H4 (cell line): ENCODE results near the gene METTL13. TPM values are rescaled to one million over a fixed set of nuclear protein-coding genes. Genes with fewer than 3 reads are reported as not detected.

Experiments
- DNase-seq: peaks from one replicate; pipeline ENCODE4 v3.0.0-alpha.2; 2015; ENCODE audit warnings: low spot score
- total RNA-seq: library from RNA; depleted of rRNA; stranded (reverse); fragments of >200 nt; shearing (Covaris generic); gene quantifications from 2 replicates; pipeline ENCODE4 v1.2.3, GENCODE V29; 2014; rRNA removed

The METTL13 gene
- 22.2 and 24.0 TPM in 2 replicates for total RNA-seq

- peak; percentile 99 for DNase-seq
Measured at GRCh38 chr1:171781176-171781875, at the start of gene METTL13. METTL13 (plus strand) TSS chr1:171781660; CDS start chr1:171781968, 308 bp downstream.

DNA sequence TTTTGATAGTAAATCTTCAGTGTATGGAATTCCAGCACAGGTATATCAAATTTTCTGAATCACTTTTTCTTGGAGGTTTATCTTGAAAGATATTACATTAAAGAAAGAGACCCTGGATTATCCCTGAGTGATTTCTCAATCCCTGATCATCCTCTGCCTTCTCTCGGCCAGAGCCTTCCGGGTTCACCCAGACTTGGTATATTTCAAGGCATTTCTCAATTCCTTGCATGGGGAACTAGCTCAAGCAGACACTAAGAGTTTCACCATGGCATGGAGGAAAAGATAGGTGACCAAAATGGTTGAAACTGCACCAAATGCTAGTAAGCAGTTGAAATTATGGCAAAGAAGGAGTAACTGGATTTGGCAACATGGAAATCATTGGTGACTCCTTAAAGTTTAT is 45.3 kb upstream of the METTL13 start:
- no peak for DNase-seq

DNA sequence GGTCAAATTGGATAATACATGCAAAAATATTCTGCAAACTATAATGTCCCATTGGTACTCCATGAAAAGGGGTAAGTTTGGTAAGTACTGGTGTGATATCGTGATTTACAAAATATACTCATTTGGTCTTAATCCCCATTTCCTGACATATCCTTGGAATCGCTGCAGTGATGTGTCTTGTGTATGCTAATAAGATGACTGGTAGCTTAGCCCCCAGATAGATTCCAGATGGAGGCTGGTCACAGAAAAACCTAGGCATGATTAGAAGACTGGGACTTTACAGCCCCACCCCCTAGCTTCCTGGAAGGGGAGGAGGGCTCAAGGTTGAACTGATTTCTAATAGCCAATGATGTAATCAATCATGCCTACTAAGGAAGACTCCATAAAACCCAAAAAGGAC is 42.5 kb upstream of the METTL13 start:
- DNase-seq = no peak

DNA sequence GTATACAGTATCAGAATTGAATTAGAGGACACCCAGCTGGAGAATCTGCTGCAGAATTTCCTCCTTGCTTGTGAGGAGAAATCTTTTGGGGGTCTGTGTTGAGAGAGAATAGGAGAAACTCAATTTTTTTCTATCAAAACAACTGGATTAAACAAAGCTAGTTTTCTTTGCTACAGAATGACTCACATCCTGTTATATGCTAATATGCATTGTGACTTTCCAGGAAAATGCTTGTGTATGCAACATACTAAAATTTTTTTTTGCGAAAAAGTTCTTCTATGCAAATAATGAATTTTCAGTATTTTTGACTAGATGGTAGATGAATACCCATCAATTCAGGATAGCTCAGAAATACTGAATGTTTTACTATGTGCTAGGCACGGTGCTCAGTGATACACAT is 41.8 kb upstream of the METTL13 start:
- DNase-seq = no peak

DNA sequence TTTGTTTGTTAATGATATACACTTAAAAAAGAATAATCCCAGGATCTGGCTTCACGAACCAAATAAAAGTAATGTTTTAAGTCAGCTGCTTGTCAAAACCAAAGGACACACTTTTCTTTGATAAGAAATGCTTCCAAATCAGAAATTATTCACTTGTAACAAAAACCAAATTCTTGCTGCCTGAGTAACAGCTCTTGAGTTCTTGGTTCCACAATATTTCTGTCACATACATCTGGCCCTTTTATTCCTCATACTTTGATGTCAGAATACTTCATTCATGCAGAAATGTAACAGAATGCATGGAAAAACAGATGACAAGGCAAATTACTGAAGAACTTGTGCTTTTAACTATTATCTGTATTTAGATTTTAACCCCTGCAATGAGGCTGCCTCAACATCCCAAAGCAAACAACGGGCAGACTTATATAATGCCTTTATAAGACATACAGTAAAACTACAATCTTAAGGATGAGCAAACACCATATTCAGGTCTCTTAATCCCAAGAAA is 41.0 kb upstream of the METTL13 start:
- DNase-seq = no peak

GRCh38 chr1:171740987-171741871 is 40.2 kb upstream of the METTL13 start:
- no peak for DNase-seq

DNA sequence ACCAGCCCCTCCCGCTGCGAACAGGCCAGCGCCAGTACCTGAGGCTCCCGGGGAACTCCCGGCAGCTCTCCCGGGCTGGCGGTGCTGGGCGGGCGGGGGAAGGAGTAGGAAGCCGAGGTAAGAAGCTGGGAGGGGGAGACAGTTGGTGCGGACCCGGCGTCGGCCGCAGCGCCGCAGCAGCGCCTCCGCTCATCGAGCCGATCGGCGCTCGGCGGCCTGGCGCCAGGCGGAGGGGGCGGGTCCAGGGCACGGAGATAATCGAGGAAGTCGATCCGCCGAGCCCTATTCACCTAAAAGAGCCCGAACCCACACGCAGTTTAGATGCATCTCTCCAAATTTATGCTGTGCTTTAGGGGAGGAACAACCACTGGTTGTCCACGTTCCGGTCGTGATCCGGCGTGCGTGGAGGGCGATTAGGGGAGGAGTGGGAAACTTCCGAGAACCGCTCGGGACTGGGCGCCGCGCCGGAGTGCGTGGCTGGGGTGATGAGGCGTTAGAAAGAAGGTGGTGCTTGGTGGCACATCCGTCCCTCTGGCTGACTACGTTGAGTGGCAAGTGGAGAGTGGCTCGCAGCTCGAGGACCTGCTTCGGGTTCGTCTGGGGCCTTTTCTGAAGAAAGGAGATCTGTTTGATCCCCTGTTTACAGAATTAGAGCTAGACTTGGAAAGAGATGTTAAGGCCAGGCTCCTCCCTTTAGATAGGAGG is 39.4 kb upstream of the METTL13 start, which contains the start of gene VAMP4:
TSS of gene VAMP4 (minus strand) at position 194 of the 705 bp plus-strand sequence. CDS start 3,651 bp downstream, outside the sequence.
- peak; percentile 70 for DNase-seq

DNA sequence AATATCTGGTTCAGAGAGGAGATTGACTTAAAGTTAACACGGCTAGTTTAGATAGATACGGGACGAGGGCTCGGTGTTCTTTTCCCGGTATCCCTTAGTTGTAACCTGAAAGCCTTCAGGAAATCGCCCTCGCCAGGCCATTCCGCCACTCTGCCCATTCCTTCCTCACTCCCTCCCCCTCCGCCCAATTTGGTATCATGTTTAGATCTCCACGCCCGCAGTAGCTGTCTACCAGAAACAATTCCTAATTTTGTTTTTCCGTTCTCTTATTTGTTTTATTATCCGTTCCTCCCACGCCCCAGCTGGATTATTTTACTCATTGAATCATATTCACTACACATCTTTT is 38.9 kb upstream of the METTL13 start:
- peak; percentile 26 for DNase-seq

DNA sequence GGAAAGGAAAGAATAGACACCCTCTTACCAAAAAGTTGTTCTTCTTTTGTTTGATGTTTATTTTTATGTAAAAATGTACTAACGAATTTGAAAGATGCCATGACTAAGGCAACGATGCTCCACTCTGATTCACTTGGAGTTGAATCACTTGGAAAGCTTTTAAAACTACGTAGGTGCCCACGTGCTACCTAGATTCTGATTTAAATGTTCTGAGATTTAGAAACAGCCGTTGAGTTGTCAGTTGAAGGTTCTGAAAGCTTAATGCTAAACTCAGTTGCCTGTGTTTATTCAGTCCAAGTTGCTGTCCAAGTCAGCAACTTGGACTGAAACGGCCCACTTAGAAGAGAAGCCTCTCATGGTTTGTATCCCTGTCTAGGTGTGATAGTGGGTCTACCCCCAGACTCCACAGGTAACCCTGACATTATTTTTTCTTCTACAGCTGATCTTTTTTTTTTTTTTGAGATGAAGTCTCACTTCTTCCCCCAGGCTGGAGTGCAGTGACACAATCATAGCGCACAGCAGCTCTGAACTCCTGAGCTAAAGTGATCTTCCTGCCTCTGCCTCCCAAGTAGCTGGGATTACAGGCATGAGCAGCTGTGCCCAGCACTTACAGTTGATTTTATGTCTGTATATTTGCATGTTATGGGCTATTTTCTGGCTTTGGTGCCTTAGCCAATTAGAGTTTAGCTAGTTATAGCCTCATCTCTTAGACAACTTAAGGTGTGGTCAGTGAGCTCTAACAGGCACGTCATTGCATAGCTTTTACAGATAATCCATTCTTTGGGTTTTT is 38.2 kb upstream of the METTL13 start:
- peak; percentile 26 for DNase-seq

DNA sequence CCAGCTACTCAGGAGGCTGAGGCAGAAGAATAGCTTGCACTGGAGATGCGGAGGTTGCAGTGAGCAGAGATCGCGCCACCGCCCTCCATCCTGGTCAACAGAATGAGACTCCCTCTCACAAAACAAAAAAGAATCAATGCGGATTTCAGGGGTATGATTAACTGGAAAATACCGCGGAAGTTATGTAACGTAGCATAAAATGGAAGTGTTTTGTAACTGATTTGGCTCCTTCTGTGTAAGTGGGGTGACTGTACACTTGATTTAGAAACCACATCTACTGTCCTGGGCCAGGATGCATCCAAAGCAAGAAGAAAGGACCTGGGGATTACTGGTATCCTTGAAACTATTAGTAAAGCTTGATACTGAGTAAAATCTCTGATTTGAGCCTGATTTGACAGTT is 36.5 kb upstream of the METTL13 start:
- DNase-seq = no peak

GRCh38 chr1:171748651-171749050 is 32.8 kb upstream of the METTL13 start:
- DNase-seq = no peak

DNA sequence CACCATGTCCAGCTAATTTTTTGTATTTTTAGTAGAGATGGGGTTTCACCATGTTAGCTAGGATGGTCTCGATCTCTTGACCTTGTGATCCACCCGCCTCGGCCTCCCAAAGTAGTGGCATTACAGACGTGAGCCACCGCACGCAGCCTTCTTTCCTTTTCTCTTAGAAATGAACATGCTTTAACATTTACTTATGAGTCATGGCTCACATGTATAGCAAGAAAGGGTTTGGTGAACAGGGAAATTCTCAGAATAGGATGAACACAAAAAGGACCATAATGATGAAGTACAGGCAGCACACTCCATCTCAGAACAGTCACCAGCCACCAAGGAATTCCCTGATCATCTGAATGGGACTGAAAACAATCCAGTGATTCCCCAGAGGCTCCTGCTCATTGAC is 30.2 kb upstream of the METTL13 start:
- DNase-seq = no peak

- no peak for DNase-seq
Measured at GRCh38 chr1:171753182-171753581, 28.3 kb upstream of the METTL13 start.

DNA sequence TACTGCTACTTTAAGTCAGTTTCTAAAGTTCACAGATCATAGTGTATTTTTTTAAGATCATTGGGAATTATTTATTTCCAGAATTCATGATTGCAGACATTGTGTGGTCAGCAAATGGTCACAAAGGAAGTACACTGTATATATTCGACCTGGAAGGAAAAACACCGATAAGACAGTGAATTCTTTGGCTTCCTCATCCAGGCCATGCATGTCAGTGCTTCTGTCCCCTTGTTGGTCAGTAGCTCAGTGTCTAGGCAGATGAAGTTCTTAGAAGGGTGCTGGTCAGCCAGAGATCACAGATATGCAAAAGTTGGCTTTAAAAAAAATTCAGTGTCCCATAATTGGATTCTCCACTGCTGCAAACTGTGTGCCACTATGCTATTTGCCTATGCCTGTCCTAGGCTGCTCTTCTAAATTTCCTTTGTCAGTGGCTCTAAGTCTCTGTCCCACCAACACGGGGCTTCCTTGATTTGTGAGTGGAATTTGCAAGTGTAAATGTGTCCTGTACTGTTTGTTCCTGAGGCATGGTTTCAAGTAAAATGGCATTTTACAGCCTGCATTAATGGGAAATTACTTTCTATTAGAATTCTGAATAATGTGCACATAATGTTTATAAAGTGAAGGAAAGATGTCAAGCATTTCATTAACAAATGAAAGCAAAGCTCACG is 27.6 kb upstream of the METTL13 start:
- no peak for DNase-seq

- DNase-seq = no peak
Measured at GRCh38 chr1:171754353-171754705, 27.1 kb upstream of the METTL13 start.

DNA sequence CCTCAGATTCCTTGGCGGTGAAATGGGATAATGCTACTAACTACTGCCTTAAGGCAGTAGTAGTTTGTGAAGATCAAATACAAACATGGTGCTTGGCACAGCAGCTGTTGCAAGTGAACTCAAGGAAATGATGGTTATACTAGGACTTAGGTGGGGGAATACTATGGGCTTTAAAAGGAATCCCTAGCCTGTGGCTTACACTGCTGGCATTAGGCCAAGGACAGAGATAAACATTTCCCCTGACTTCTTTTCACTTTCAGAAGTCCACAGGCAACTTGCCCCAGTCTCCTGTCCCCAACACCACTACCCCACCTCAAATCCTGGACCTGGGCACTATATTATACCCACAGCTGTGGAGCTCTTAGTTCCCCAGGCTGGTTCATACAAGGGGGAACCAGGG is 26.5 kb upstream of the METTL13 start:
- no peak for DNase-seq

DNA sequence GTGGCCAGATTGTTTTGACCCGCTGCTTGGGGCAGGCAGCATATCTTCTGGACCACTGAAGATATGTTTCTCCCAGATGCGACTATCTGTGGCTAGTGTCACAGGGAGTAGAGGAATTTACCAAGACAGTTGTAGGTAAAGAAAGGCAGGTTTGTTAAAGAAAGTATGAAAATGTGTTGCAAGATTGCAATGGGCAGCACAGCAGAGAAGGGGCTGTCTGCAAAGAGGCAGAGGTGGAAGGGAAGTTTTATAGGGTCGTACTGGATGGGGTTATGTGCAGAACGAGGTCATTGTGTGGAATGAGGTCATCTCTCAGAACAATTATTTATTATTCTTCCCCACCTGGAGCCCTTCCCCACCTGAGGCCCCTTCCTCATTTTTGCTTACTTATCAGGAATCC is 24.6 kb upstream of the METTL13 start:
- no peak for DNase-seq

- DNase-seq = no peak
Measured at GRCh38 chr1:171758011-171758410, 23.4 kb upstream of the METTL13 start.

- no peak for DNase-seq
Measured at GRCh38 chr1:171762143-171762563, 19.3 kb upstream of the METTL13 start.

- no peak for DNase-seq
Measured at GRCh38 chr1:171763764-171764163, 17.7 kb upstream of the METTL13 start.

DNA sequence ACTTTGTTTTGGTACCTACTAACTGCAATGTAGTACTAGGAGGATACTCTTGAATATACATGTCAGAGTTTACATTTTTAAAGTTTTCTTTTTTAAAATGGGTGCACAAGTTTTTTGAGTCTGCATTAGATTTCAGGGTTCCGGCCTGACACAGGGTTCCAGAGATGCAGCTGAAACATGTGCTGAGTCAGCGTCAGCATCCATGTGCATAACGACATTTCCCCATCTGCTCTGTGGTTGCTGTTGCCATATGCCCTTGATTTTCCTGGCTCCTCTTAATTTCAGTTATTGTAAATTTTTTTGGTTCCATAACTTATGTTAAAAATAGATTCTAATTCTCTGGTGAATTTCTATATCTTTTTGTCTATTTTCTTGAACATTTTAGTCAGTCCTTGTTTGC is 12.3 kb upstream of the METTL13 start:
- no peak for DNase-seq
